LNCAP (cell line): ENCODE measurements around the gene CTNNBL1.

Experiments
- TF ChIP-seq, protein P1 (sequence below): fragments of 450-650 bp; IDR thresholded peaks from 2 replicates; pipeline ENCODE4 v1.5.1; 2017; ENCODE audit warnings: mild to moderate bottlenecking

CTNNBL1 gene

DNA sequence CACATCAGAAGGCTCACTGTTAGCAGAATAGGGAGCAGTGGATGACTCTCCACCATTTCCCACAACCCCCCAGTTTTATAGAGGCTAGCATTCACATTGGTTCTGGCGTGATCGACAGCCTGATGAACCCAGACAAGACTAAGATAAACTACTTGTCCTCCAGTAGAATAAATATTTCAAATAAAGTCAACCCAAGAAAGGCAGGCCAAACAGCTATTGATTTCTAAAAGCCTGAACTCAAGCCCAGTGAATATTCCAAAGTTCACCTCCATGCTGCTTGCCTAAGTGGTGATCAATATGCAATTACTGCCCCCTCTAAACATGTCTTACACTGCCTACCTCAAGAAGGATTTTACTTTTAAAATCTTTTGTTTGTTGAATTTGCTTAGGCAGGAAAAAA is 104.5 kb downstream of the CTNNBL1 start:
- TF ChIP-seq, protein P1, sequence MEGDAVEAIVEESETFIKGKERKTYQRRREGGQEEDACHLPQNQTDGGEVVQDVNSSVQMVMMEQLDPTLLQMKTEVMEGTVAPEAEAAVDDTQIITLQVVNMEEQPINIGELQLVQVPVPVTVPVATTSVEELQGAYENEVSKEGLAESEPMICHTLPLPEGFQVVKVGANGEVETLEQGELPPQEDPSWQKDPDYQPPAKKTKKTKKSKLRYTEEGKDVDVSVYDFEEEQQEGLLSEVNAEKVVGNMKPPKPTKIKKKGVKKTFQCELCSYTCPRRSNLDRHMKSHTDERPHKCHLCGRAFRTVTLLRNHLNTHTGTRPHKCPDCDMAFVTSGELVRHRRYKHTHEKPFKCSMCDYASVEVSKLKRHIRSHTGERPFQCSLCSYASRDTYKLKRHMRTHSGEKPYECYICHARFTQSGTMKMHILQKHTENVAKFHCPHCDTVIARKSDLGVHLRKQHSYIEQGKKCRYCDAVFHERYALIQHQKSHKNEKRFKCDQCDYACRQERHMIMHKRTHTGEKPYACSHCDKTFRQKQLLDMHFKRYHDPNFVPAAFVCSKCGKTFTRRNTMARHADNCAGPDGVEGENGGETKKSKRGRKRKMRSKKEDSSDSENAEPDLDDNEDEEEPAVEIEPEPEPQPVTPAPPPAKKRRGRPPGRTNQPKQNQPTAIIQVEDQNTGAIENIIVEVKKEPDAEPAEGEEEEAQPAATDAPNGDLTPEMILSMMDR, result no peak

DNA sequence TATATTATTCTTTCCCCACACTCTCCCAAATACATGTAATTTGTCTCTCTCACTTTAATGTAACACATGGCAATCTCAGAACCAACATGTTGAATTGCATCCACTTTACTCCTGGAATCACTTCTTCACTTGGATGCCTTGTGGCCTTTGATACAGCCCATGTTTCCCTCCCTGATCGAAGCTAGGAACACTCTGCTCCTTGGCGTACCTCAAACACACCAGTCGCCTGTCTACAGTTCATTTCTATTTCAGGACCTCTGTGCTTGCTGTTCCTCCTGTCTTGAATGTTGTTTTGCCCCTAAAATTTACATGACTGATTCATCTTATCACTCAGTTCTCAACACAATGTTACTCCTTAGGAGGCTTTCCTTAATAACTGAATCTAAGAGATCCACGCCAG is 106.8 kb downstream of the CTNNBL1 start:
- TF ChIP-seq, protein P1, result no peak

DNA sequence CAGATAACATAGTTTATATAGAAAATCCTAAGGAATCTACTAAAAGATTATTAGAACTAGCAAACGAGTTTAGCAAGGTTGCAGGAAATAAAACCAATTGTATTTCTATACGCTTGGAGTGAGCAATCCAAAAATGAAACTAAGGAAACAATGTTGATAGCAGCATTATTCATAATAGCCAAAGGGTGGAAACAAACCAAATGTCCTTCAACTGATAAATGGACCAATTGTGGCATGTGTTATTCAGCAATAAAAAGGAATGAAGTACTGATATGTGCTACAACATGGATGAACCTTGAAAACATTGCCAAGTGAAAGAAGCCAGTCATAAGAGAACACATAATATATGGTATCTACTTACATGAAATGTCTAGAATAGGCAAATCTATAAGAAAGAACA is 108.1 kb downstream of the CTNNBL1 start:
- TF ChIP-seq, protein P1, result no peak

DNA sequence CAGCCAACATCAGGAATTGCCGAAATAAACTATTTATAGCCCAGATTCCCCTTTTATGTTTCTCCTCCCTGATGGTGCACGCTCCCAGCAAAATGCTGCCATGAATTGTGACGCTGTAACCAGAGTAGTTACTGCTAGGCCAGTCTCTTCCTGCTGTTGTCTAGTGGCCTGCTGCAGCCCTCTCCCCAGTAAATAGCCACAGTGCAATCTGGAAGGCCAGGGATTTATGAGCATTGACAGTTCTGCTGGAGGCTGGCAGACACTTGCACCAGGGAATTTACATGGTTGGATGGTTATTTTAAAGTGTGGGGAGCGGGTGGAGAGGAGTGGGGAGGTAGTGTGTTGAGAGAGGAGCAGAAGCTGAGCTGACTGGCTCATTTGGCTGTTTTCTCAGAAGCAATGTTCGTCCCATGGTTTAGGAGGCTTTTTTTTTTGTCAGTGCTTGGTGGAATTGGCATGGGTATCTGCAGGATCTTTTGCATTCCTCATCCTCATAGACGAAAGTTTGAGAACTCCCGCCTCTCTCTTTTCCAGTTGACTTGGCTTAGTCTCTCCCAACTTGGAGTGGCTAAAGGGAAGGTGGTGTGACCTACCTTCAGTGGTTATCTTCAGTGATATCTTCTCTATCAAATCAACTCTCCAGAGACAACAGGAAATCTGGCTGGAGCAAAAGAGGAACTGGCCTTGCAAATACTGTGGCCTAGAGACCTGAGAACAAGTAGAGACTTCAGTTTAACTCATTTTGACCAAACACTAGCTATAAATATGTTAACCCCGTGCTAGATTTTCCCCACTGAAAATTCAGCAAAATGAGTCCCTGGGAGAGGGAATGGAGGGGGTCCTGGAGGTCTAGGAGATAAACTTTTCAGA is 109.8 kb downstream of the CTNNBL1 start:
- TF ChIP-seq, protein P1, result no peak

DNA sequence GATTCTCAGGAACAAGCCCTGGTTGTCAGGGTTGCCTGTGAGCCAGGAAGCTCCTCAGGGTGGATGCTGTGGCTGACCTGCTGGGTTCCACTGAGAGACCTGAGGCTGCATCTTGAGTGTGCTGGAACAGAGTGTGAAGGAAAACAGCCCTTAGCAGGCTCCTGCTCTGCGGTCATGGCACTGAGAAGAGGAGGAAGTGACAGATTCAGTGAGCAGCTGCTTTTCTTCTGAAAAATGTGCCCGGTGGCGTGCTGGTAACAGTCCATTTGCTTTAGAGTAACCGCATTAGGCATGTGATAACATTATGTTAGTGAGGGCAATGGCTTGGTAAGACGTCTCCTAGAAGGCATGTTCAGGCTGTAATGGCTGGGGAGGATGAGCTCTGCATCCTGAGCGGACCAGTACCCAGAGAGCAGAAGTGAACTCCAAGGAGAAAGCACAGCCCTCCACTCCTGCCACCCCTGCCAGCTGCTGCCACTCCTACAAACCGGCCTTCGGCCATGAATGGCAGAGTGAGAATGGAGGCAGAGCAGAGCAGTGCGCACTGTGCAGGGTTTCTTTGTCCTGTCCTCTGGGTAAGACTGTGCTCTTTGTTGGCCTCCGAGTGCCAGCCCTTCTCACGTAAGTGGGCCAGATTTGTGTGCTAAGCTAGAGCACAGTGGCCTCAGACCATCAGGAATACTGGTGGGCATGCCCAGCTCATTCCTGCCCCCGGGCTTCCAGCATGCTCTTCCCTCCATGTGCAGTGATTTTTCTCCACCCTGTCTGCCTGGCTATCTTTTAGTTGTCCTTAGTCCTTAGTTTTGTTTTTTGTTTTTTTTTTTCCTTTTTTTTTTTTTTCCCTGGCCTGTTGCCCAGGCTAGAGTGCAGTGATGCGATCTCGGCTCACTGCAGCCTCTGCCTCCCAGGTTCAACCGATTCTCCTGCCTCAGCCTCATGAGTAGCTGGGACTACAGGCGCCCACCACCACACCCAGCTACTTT is 111.0 kb downstream of the CTNNBL1 start:
- TF ChIP-seq, protein P1, result no peak

DNA sequence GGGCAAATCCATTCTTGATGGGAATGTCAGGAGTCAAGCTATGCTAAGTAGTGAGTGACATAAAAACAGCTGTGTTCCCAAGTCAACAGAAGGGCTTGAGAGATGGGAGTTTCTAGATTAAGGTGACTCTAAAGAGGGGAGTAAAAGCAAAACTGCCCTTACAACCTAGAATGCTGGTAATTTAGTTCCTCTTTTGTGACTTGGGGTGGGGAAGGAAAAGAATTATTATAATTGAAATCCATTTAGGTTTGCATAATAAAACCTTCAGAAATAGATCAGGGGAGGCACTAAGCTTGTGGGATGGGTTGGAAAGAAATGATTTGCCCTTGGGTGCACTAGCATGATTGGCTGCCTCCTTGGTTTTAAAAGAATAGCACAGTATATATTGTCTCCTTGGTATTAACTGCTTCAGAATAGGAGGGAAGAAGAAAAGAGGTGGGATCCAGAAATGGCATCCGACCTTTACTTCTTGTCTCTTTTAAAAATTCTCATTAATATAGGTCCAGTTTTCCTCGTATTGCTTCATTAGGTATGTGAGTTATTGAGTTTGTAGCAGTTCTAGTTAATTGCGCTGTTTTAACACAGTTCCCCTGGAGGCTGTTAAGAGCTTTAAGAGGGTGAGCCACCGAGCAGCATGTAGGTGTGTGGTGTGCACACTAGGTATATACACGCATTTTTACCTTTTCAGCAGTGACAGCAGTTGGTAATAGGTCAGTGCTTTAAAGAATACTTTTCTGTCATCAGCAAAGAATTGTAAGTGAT is 113.8 kb downstream of the CTNNBL1 start:
- TF ChIP-seq, protein P1, result no peak
